Activated CD8-positive, alpha-beta memory T cell treated with anti-CD3 and anti-CD28 coated beads, Interleukin-2, amount 50 U/mL, for 24 hours (primary cell): Measurements from ENCODE around the gene HEXIM1.
"Not testable (repeated sequence)": the region's sequence is repeated elsewhere in the genome, so short reads cannot be mapped to it uniquely, and the experiment has no call there.

Source experiments
- DNase-seq: peaks from one replicate; pipeline ENCODE4 v3.0.0-alpha.2; 2020; ENCODE audit errors: extremely low read depth

The HEXIM1 gene

GRCh38 chr17:45113424-45113754 is 34.9 kb upstream of the HEXIM1 start:
- DNase-seq, result no peak

GRCh38 chr17:45114117-45114932 is 34.0 kb upstream of the HEXIM1 start:
- no peak for DNase-seq

- DNase-seq, result no peak
Observed at GRCh38 chr17:45115015-45115625, 33.2 kb upstream of the HEXIM1 start.

- DNase-seq, result no peak
Observed at GRCh38 chr17:45115871-45116270, 32.4 kb upstream of the HEXIM1 start.

GRCh38 chr17:45116434-45117016 is 31.8 kb upstream of the HEXIM1 start:
- no peak for DNase-seq

- DNase-seq, result no peak
Observed at GRCh38 chr17:45117334-45117733, 30.9 kb upstream of the HEXIM1 start.

- no peak for DNase-seq
Observed at GRCh38 chr17:45117848-45118646, 30.2 kb upstream of the HEXIM1 start.

GRCh38 chr17:45118691-45119090 is 29.6 kb upstream of the HEXIM1 start:
- no peak for DNase-seq

- DNase-seq, result no peak
Observed at GRCh38 chr17:45119964-45120363, 28.3 kb upstream of the HEXIM1 start.

GRCh38 chr17:45120558-45120957 is 27.7 kb upstream of the HEXIM1 start:
- no peak for DNase-seq

GRCh38 chr17:45121055-45121454 is 27.2 kb upstream of the HEXIM1 start:
- DNase-seq, result no peak

- no peak for DNase-seq
Observed at GRCh38 chr17:45123076-45123770, 25.1 kb upstream of the HEXIM1 start.

- DNase-seq, result no peak
Observed at GRCh38 chr17:45123930-45124796, 24.1 kb upstream of the HEXIM1 start.

GRCh38 chr17:45124797-45125122 is 23.5 kb upstream of the HEXIM1 start:
- not testable (repeated sequence) for DNase-seq

GRCh38 chr17:45125509-45125908 is 22.8 kb upstream of the HEXIM1 start:
- DNase-seq, result no peak

- no peak for DNase-seq
Observed at GRCh38 chr17:45127207-45127547, 21.1 kb upstream of the HEXIM1 start.

GRCh38 chr17:45127548-45128300 is 20.6 kb upstream of the HEXIM1 start:
- DNase-seq, result no peak

GRCh38 chr17:45128331-45128730 is 19.9 kb upstream of the HEXIM1 start:
- no peak for DNase-seq

- DNase-seq, result no peak
Observed at GRCh38 chr17:45128989-45129388, 19.3 kb upstream of the HEXIM1 start.

GRCh38 chr17:45129426-45129939 is 18.8 kb upstream of the HEXIM1 start:
- DNase-seq, result no peak
